HG02840 (cell line): Measurements from ENCODE around the gene HACL1.
"Not testable (repeated sequence)": the region's sequence is repeated elsewhere in the genome, so short reads cannot be mapped to it uniquely, and the experiment has no call there.

Experiments used
- ATAC-seq: cut with Tn5 transposase; IDR thresholded peaks from one replicate; pipeline ENCODE4 v1.9.1; 2021; ENCODE audit warnings: mild to moderate bottlenecking, moderate library complexity, moderate number of reproducible peaks; ENCODE audit not compliant: unreplicated experiment, low FRiP score

Gene HACL1

DNA sequence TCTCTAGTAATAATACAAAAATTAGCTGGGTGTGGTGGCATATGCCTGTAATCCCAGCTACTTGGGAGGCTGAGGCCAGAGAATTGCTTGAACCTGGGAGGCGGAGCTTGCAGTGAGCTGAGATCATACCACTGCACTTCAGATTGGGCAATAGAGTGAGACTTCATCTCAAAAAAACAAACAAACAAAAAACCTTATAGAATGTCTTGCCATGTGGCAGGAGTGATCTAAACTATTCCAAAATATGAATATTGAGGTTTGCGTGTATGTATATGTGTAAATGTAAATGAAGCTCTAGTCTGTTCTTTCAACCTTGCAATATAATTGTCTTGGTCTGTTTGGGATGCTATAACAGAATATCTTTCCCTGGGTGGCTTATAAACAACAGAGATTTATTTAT, 68.8 kb downstream of the HACL1 start:
- not testable (repeated sequence) for ATAC-seq

DNA sequence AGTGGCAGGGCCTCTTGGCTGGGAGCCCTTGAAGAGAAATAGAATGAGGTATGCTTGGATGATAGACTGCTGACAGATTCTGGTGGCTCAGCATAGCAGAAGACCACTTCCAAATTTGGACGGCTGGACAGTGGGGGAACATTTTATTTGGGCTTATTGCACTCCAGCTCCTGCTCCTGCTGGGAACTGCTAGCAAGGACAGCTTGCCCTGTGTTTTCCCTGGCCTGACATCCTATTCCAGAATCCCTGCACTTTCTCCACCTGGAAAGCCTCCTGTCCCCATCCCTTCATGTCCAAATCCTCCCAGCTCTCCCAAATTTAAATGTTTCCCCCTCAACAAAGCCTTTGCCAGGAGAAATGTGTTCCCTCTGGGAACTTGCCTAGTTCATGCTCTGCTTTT, 70.0 kb downstream of the HACL1 start:
- ATAC-seq = no peak

DNA sequence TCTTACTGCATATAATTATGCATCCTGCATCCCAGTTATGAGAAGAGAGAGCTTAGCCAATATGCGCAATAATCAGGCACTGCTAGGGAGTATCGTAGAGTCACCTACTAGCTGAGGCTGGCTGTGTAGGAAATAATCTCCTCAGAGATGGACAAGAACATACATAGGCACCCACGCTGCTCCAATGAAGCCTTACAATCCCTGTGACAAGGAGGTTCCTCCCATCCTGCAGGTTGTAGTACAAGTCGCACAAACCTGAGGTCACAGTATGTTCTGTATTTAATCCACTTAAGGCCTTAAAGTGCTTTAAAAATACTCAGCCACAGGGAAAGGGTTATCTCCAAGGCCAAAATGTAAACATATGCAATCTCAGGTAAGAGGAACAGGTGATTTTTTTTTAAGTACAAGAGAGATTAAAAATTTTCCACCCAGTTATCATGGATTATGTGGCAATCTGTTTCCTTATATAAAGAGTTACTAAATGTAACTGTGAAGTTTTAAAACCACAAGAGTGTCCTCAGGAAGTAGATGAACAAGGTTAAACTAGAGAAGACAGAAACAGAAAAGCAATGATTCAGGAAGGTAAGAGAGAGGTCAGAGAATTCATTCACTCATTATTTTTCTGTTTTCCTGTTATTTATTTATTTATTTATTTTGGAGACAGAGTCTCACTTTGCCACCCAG, 72.4 kb downstream of the HACL1 start:
- no peak for ATAC-seq

DNA sequence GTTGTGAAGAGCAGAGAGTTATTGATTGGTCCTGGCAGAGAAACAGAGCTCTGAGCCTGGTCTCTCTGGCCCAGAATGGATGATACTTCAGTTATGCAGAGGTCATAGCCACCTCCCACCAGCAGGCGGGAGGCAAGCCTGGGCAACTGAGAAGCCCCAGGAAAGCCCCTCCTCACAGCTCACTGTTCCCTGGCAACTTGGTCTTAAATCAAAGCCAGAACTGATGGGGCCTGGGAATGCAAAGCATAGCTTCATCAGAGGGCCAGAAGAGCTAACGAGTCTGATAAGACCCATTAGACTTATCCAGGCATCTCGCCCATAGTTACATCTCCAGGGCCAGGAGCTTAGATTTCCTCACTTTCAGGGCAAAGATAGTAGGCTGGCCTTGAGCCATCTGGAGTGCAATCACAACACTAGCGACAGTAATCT, 74.3 kb downstream of the HACL1 start:
- ATAC-seq = no peak

GRCh38 chr3:15525790-15526189, 75.6 kb downstream of the HACL1 start:
- ATAC-seq = no peak

DNA sequence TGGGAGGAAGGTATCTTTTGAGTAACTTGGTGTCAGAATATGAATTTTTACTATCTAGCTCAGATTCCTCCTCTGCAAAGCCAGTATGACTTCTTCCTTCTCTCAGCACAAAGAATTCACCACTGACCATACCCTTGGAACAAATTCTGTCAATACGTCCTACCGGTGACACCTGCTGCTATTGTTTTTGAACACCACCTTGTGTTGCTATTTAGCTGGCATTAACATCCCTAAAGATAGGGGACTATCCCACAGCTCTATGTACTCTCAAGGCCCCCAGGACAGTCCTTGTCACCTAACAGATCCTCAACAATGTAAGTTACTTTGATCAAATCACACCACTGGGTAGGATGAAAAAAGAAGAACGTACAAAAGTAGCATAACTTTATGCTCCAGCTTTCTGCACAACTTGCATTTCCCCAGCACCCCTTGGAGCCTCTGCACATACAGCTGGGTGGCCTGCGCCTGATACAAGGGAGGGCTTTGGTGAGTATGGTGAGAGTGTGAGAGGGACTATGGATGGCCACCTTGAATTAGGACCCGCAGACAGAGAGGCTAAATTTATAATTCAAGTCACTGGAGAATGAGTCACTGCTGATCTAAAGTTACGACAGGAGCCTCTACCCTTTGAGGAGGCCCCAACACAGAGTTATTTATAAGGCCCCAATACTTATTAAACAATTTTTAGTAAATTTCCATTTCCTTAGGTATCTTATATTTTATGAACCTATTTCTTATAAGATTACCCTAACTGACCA, 77.5 kb downstream of the HACL1 start:
- no peak for ATAC-seq

GRCh38 chr3:15522016-15522415, 79.4 kb downstream of the HACL1 start:
- no peak for ATAC-seq

DNA sequence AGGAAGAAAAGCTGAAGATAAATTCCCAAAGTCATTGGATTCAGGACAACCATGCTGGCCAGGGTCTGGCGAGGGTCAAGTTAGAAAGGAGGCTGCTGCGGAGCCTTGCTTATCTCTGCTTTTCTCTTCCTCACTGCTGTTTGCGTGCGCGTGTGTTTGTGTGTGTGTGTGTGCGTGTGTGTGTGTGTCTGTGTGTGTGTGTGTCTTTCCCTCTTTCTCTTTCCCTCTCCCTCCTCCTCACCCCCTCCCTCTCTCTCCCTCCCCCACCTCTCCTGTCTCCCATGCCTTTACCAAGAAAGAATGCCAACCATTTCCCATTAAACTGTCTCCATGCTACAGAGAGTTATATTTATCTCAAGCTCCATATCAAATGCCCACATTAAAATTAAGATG, 79.8 kb downstream of the HACL1 start, which contains the start of gene COLQ:
COLQ (minus strand) TSS at position 134 of the 393 bp plus-strand sequence; CDS start at position 53, 81 bp downstream.
- ATAC-seq = no peak

- no peak for ATAC-seq
These were observed 80.4 kb downstream of the HACL1 start for GRCh38 chr3:15520804-15521572.

- no peak for ATAC-seq
These were observed 81.2 kb downstream of the HACL1 start for GRCh38 chr3:15520185-15520584.

DNA sequence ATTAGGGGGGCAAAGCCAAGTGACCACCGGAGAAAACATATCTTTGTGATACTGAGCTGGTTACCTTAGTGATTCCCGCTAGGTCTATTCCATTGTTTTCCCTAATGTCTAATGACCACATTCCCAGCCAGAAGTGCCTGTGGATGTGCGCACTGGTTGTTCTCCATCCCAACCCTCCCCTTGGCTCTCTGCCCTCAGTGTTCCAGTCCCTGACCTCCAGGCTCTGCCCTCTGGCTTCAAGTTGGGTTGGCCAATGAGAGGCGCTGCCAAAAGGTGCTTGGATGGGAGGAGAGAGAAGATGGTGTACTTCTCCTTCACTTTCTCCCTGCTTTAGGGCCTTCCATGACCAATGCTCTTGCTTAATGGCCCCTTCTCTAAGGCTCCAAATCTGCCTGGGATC, 82.3 kb downstream of the HACL1 start:
- ATAC-seq = no peak

DNA sequence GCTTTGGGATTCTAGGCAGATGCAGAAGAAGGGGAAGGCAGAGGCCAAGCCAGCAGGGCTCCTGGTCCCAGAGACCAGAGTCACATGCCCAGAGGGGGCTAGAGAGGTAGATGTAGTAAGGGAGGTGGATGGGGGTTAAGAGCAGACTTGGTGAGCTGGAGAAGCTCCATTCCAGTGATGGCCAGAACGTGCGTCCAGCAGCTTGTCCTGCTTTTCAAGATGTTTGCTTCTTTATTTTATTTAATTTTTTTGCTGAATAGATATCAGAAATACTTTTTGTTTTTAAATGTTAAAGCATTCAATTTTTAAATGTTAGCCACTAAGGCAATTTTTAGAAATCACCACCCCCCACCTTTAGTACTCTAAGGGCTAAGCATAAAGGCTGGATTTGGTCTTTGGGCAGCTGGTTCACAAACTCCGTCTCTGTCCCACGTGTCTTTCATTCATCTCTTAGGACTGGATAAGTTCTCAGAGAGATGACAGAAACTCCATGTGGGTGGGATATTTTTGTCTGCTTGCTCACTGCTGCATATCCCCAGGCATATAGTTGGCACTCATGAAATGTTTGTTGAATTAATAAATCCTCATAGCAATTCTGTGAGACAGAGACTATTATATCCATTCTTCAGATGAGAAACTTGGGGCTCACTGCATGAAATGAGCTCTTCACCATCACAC, 86.6 kb downstream of the HACL1 start:
- ATAC-seq = no peak

GRCh38 chr3:15513810-15514662, 87.3 kb downstream of the HACL1 start:
- no peak for ATAC-seq

DNA sequence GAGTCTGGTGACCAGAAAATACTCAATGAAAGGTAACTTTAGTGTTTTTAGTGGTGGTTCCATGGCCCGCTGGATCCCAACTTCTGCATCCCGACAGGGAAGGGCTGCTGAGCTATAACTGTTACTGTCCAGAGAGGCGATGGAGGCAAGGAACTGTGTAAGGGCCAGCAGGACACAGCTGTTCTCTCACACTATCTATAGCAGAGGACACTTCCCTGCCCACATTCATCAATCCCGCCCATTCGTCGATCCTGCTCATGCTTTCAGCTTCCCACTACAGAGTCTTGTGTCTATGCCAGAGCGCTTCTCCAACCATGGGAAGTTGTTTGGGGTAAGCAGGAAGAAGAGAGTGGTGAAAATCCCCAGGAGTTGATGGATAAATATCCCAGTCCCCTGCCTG, 88.3 kb downstream of the HACL1 start:
- no peak for ATAC-seq

DNA sequence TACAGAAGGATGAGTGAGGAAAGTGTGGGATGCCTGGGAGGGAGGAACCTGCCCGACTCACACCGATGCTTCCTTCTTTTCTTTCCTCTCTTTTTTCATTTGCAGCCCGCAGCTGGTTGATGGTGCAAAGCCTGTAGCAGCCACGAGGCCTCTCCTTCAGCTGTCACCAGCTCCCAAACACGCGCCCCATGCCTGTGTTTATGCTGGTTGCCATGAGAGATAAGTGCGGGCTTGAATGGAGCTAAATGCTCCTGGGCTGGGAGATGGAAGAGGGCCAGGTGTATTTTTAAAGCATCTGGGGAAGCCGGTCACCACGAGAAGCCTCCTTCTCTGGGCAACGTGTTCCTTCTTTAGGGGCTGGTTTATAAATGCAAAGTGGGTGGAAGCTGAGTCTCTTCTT, 89.2 kb downstream of the HACL1 start:
- ATAC-seq = no peak

GRCh38 chr3:15511156-15511555, 90.2 kb downstream of the HACL1 start:
- no peak for ATAC-seq
